Mesothelial cell of epicardium (in vitro differentiated cells): ENCODE measurements around the gene LTF. TPM values are rescaled to one million over a fixed set of nuclear protein-coding genes. Genes with fewer than 3 reads are reported as not detected.

ENCODE experiments used
- DNase-seq, 2 experiments: peaks; one replicate each; pipeline ENCODE4 v3.0.0; 2021; ENCODE audit warnings: low spot score in 2 of 2; ENCODE audit not compliant: unreplicated experiment in 2 of 2
- H3K27ac Mint-ChIP-seq: 2 replicates; pipeline ENCODE4 v1.8.0; 2021; ENCODE audit warnings: mixed read lengths
- H3K27me3 Mint-ChIP-seq: 2 replicates; pipeline ENCODE4 v1.8.0; 2021; ENCODE audit warnings: low read depth, mixed read lengths
- H3K36me3 Mint-ChIP-seq: 2 replicates; pipeline ENCODE4 v1.8.0; 2021; ENCODE audit warnings: mixed read lengths
- H3K4me1 Mint-ChIP-seq: 2 replicates; pipeline ENCODE4 v1.8.0; 2021; ENCODE audit warnings: mixed read lengths
- H3K4me3 Mint-ChIP-seq: 2 replicates; pipeline ENCODE4 v1.8.0; 2021; ENCODE audit warnings: mild to moderate bottlenecking, moderate library complexity, mixed read lengths
- H3K9me3 Mint-ChIP-seq: 2 replicates; pipeline ENCODE4 v1.8.0; 2021; ENCODE audit warnings: mixed read lengths
- total RNA-seq: library from RNA; stranded (reverse); gene quantifications from 3 replicates; pipeline ENCODE4 v1.2.1, GENCODE V29; 2021
- TF ChIP-seq, protein P1 (sequence below): fragments of 200-600 bp; sonication (generic); IDR thresholded peaks from one replicate; pipeline ENCODE4 v1.5.0; 2021; ENCODE audit warnings: antibody characterized with exemption; ENCODE audit not compliant: unreplicated experiment

Gene LTF
- total RNA-seq, 1 donor from 2014 or later, result not detected

GRCh38 chr3:46460051-46460450 lies 4.7 kb downstream of the LTF start:
- H3K36me3 Mint-ChIP-seq, result no peaks in the 10 kb centered on the region
- DNase-seq, result no peak

GRCh38 chr3:46456118-46456517 lies 8.6 kb downstream of the LTF start:
- H3K4me3 Mint-ChIP-seq, result no peak overlapping the region
- TF ChIP-seq, protein P1, sequence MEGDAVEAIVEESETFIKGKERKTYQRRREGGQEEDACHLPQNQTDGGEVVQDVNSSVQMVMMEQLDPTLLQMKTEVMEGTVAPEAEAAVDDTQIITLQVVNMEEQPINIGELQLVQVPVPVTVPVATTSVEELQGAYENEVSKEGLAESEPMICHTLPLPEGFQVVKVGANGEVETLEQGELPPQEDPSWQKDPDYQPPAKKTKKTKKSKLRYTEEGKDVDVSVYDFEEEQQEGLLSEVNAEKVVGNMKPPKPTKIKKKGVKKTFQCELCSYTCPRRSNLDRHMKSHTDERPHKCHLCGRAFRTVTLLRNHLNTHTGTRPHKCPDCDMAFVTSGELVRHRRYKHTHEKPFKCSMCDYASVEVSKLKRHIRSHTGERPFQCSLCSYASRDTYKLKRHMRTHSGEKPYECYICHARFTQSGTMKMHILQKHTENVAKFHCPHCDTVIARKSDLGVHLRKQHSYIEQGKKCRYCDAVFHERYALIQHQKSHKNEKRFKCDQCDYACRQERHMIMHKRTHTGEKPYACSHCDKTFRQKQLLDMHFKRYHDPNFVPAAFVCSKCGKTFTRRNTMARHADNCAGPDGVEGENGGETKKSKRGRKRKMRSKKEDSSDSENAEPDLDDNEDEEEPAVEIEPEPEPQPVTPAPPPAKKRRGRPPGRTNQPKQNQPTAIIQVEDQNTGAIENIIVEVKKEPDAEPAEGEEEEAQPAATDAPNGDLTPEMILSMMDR, result no peak
- H3K27me3 Mint-ChIP-seq, result peaks cover 43% of the 10 kb centered on the region
- H3K27ac Mint-ChIP-seq, result no peak overlapping the region
- DNase-seq, result no peak
- no peaks in the 10 kb centered on the region for H3K4me1 Mint-ChIP-seq
- no peaks in the 10 kb centered on the region for H3K36me3 Mint-ChIP-seq
- H3K9me3 Mint-ChIP-seq, result peaks cover 9% of the 10 kb centered on the region

More at GRCh38 chr3:46460051-46460450, 4.7 kb downstream of the LTF start:
- TF ChIP-seq, protein P1, result no peak
- peaks cover 13% of the 10 kb centered on the region for H3K9me3 Mint-ChIP-seq
- no peak overlapping the region for H3K27ac Mint-ChIP-seq
- no peaks in the 10 kb centered on the region for H3K4me1 Mint-ChIP-seq
- H3K4me3 Mint-ChIP-seq, result no peak overlapping the region
- peaks cover 48% of the 10 kb centered on the region for H3K27me3 Mint-ChIP-seq

DNA sequence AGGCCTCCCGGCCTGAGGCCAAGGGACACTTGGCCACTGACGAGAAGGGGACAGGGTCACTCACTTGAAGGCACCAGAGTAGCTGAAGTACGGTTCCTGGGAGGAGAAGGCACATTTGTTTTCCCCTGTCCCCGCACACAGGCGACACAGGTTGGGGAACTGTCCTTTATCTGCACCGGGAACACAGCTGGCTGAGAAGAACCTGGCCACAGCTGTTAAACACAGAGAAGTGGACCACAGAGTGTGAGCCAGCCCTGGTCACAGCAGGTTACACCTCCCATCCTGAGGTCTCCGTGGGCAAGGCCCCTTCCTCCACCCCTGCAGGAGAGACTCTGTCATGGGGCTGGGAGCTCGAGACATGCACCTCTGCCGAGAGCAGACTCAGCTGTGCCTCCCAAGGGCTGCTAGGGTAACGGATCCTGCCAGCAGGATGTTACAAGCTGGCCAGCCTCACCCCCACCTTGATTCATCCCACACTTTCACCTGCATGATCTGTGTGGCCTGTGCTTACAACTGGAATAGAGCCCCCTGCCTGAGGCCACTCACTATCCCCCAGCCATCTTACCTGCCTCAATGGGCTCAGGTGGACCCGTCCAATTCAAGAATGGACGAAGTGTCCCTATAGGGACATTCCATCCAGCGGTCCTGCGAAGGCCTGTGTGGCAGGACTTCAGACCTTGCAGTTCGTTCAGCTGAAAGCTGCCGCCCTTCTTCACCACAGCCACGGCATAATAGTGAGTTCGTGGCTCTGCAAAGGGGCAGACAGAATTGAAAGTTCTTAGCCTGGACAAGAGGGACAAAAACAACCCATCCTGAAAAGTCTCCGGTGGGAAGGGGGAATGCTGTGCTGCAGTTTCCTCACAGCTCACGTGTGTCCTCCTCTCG lies 9.2 kb downstream of the LTF start:
- no peaks in the 10 kb centered on the region for H3K36me3 Mint-ChIP-seq
- H3K27me3 Mint-ChIP-seq, result peaks cover 39% of the 10 kb centered on the region
- no peak overlapping the region for H3K27ac Mint-ChIP-seq

DNA sequence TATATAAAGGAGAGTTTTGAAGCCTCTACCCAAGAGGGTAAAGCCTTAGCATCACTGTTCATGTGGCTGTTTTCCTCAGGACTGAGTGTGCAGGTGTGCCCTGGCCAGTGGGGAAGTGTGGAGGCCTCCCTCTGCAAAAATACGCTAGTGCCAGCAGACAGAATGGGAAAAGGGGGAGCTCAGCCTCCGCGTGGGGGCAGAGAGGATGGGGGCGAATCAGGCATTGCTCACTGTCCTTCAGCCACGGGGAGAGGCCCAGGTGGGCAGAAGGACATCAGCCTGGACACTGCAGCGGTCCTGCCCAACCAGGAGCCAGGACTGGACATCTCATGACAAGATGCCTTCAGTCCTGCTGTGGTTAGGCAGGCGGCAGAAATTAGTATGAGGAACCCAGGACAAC lies 10.1 kb downstream of the LTF start:
- Mint-ChIP-seq H3K9me3 (no peaks in the 10 kb centered on the region), H3K27ac (no peak overlapping the region), H3K36me3 (no peaks in the 10 kb centered on the region), H3K4me1 (no peaks in the 10 kb centered on the region), H3K27me3 (peaks cover 34% of the 10 kb centered on the region), H3K4me3 (no peak overlapping the region)
- no peak for DNase-seq
- TF ChIP-seq, protein P1, result no peak

More for the DNA sequence above, 9.2 kb downstream of the LTF start:
- H3K4me3 Mint-ChIP-seq, result no peak overlapping the region
- H3K9me3 Mint-ChIP-seq, result peaks cover 4% of the 10 kb centered on the region
- no peaks in the 10 kb centered on the region for H3K4me1 Mint-ChIP-seq
- TF ChIP-seq, protein P1, result no peak
- DNase-seq, result no peak

GRCh38 chr3:46454209-46454595 lies 10.5 kb downstream of the LTF start:
- TF ChIP-seq, protein P1, result no peak
- Mint-ChIP-seq H3K4me3 (no peak overlapping the region), H3K9me3 (no peaks in the 10 kb centered on the region), H3K27me3 (peaks cover 30% of the 10 kb centered on the region), H3K27ac (no peak overlapping the region), H3K36me3 (no peaks in the 10 kb centered on the region), H3K4me1 (no peaks in the 10 kb centered on the region)
- DNase-seq, result no peak
